HEK293 (cell line): Measurements from ENCODE around the gene AKAP11.

Experiments
- FEZF1 ChIP-seq: fragments of 450-650 bp; formaldehyde crosslinking; IDR thresholded peaks from 2 replicates; pipeline ENCODE4 v1.5.1; 2016; ENCODE audit warnings: missing biosample characterization, missing genetic modification characterization
- HIC1 ChIP-seq: fragments of 450-650 bp; formaldehyde crosslinking; IDR thresholded peaks from 2 replicates; pipeline ENCODE4 v1.5.1; 2016; ENCODE audit warnings: missing biosample characterization, missing genetic modification characterization
- KLF17 ChIP-seq: fragments of 450-650 bp; formaldehyde crosslinking; IDR thresholded peaks from 2 replicates; pipeline ENCODE4 v1.5.1; 2016; ENCODE audit warnings: missing biosample characterization, missing genetic modification characterization
- MZF1 ChIP-seq: fragments of 450-650 bp; formaldehyde crosslinking; IDR thresholded peaks from 2 replicates; pipeline ENCODE4 v1.5.1; 2017; ENCODE audit warnings: missing biosample characterization, missing genetic modification characterization, borderline replicate concordance
- PATZ1 ChIP-seq: fragments of 450-650 bp; formaldehyde crosslinking; IDR thresholded peaks from 2 replicates; pipeline ENCODE4 v1.5.1; 2016; ENCODE audit warnings: missing biosample characterization, missing genetic modification characterization
- ZBTB6 ChIP-seq: fragments of 450-650 bp; formaldehyde crosslinking; IDR thresholded peaks from 2 replicates; pipeline ENCODE4 v1.5.1; 2017; ENCODE audit warnings: missing biosample characterization, missing genetic modification characterization
- ZFP41 ChIP-seq: fragments of 450-650 bp; formaldehyde crosslinking; IDR thresholded peaks from 2 replicates; pipeline ENCODE4 v1.5.1; 2016; ENCODE audit warnings: missing biosample characterization, missing genetic modification characterization, borderline replicate concordance
- ZNF2 ChIP-seq: fragments of 450-650 bp; formaldehyde crosslinking; IDR thresholded peaks from 2 replicates; pipeline ENCODE4 v1.5.1; 2016; ENCODE audit warnings: missing biosample characterization, missing genetic modification characterization
- ZNF214 ChIP-seq: fragments of 450-650 bp; formaldehyde crosslinking; IDR thresholded peaks from 2 replicates; pipeline ENCODE4 v1.5.1; 2017; ENCODE audit warnings: missing biosample characterization, mild to moderate bottlenecking, missing genetic modification characterization, borderline replicate concordance
- ZNF26 ChIP-seq: fragments of 450-650 bp; formaldehyde crosslinking; IDR thresholded peaks from 2 replicates; pipeline ENCODE4 v1.5.1; 2016; ENCODE audit warnings: missing biosample characterization, missing genetic modification characterization
- ZNF335 ChIP-seq: fragments of 450-650 bp; formaldehyde crosslinking; conservative IDR thresholded peaks from 2 replicates; pipeline ENCODE4 v1.5.1; 2016; ENCODE audit warnings: missing biosample characterization, missing genetic modification characterization
- ZNF341 ChIP-seq: fragments of 450-650 bp; formaldehyde crosslinking; IDR thresholded peaks from 2 replicates; pipeline ENCODE4; 2016; ENCODE audit warnings: low read depth, missing biosample characterization, missing genetic modification characterization
- ZNF449 ChIP-seq: fragments of 450-650 bp; formaldehyde crosslinking; IDR thresholded peaks from 2 replicates; pipeline ENCODE4 v1.5.1; 2017; ENCODE audit warnings: missing biosample characterization, mild to moderate bottlenecking, missing genetic modification characterization, moderate library complexity
- ZNF48 ChIP-seq: fragments of 450-650 bp; formaldehyde crosslinking; IDR thresholded peaks from 2 replicates; pipeline ENCODE4 v1.5.1; 2016; ENCODE audit warnings: missing biosample characterization, missing genetic modification characterization
- ZNF530 ChIP-seq: fragments of 450-650 bp; formaldehyde crosslinking; IDR thresholded peaks from 2 replicates; pipeline ENCODE4 v1.5.1; 2016; ENCODE audit warnings: low read depth, missing biosample characterization, missing genetic modification characterization
- ZNF558 ChIP-seq: fragments of 450-650 bp; formaldehyde crosslinking; IDR thresholded peaks from 2 replicates; pipeline ENCODE4 v1.5.1; 2016; ENCODE audit warnings: missing biosample characterization, missing genetic modification characterization
- ZNF561 ChIP-seq: fragments of 450-650 bp; IDR thresholded peaks from 2 replicates; pipeline ENCODE4 v1.5.1; 2018; ENCODE audit warnings: missing biosample characterization, missing genetic modification characterization, borderline replicate concordance
- ZNF596 ChIP-seq: fragments of 450-650 bp; IDR thresholded peaks from 2 replicates; pipeline ENCODE4 v1.5.0; 2018; ENCODE audit warnings: missing biosample characterization, mild to moderate bottlenecking, missing genetic modification characterization, moderate library complexity
- ZNF624 ChIP-seq: fragments of 450-650 bp; formaldehyde crosslinking; IDR thresholded peaks from 2 replicates; pipeline ENCODE4 v1.5.1; 2017; ENCODE audit warnings: missing biosample characterization, missing genetic modification characterization
- ZNF658 ChIP-seq: fragments of 450-650 bp; formaldehyde crosslinking; IDR thresholded peaks from 2 replicates; pipeline ENCODE4; 2016; ENCODE audit warnings: missing biosample characterization, missing genetic modification characterization
- ZNF701 ChIP-seq: fragments of 450-650 bp; formaldehyde crosslinking; IDR thresholded peaks from 2 replicates; pipeline ENCODE4 v1.5.1; 2016; ENCODE audit warnings: missing biosample characterization, missing genetic modification characterization
- ZNF768 ChIP-seq: fragments of 450-650 bp; formaldehyde crosslinking; IDR thresholded peaks from 2 replicates; pipeline ENCODE4 v1.5.1; 2018; ENCODE audit warnings: missing biosample characterization, mild to moderate bottlenecking, missing genetic modification characterization
- ZNF791 ChIP-seq: fragments of 450-650 bp; formaldehyde crosslinking; IDR thresholded peaks from 2 replicates; pipeline ENCODE4 v1.5.1; 2016; ENCODE audit warnings: missing biosample characterization, missing genetic modification characterization
- ZNF792 ChIP-seq: fragments of 450-650 bp; formaldehyde crosslinking; IDR thresholded peaks from 2 replicates; pipeline ENCODE4 v1.5.1; 2016; ENCODE audit warnings: missing biosample characterization, missing genetic modification characterization
- ZSCAN30 ChIP-seq: fragments of 450-650 bp; IDR thresholded peaks from 2 replicates; pipeline ENCODE4 v1.5.1; 2018; ENCODE audit warnings: missing biosample characterization, mild to moderate bottlenecking, missing genetic modification characterization, moderate library complexity
- ZXDB ChIP-seq: fragments of 450-650 bp; formaldehyde crosslinking; IDR thresholded peaks from 2 replicates; pipeline ENCODE4 v1.5.1; 2016; ENCODE audit warnings: missing biosample characterization, missing genetic modification characterization
- TF ChIP-seq, protein P1 (sequence below): fragments of 450-650 bp; IDR thresholded peaks from 2 replicates; pipeline ENCODE4 v1.5.1; 2018; ENCODE audit warnings: missing biosample characterization, mild to moderate bottlenecking, missing genetic modification characterization
- TF ChIP-seq, protein P2 (sequence below): fragments of 450-650 bp; formaldehyde crosslinking; IDR thresholded peaks from 2 replicates; pipeline ENCODE4 v1.5.1; 2016; ENCODE audit warnings: missing biosample characterization, missing genetic modification characterization

AKAP11 gene

DNA sequence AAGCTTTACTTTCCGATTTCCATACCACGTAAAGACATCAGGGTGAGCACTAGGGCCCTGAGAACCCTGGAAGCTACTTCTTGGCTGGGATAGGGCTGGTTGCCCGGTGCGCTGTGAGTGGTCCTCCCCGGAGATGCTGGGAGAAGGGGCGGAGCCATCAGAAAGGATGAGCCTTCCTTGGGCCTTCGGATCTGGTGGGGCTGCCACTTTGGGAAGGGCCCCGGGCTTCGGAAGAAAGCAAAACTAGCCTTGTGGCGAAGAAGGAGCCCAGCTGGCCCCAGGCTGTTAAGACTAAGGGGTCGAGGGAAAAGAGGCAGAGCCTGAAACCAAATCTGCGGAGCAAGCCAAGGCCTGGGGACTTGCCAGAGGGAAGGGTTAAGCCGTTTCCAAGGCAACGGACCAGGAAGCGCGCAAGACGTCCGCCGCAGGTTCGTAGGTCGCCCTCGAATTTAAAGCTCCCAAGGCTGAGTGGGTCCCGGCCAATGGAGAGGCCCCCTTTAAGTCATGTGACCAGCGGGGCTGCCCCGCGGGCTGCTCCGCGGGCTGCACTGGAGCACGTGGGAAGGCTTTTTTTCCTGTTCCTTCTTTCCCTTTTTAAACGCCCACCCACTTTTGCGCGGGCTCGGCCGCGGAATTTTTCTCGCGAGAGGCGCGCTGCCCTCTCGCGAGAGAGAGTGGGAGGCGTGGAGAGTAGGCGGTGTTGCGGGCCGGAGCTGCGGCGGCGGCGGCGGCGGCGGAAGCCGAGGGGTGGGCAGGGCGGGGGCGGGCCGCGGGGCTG is 426 bp upstream of the AKAP11 start (continued):
- 0 out of 2 replicates have a peak, but pooled peaks have one; percentile 8 for TF ChIP-seq KLF17
- TF ChIP-seq ZFP41 = no peak
- TF ChIP-seq ZNF792 = no peak
- TF ChIP-seq ZXDB (tag by site-specific recombination) = peak; percentile 97
- TF ChIP-seq FEZF1 = no peak
- TF ChIP-seq ZNF624 (tag by site-specific recombination) = no peak
- TF ChIP-seq, protein P1, sequence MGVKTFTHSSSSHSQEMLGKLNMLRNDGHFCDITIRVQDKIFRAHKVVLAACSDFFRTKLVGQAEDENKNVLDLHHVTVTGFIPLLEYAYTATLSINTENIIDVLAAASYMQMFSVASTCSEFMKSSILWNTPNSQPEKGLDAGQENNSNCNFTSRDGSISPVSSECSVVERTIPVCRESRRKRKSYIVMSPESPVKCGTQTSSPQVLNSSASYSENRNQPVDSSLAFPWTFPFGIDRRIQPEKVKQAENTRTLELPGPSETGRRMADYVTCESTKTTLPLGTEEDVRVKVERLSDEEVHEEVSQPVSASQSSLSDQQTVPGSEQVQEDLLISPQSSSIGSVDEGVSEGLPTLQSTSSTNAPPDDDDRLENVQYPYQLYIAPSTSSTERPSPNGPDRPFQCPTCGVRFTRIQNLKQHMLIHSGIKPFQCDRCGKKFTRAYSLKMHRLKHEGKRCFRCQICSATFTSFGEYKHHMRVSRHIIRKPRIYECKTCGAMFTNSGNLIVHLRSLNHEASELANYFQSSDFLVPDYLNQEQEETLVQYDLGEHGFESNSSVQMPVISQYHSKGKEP = peak; percentile 92
- no peak for TF ChIP-seq MZF1 (tag by site-specific recombination)
- no peak for TF ChIP-seq ZNF48 (tag by site-specific recombination)
- TF ChIP-seq ZNF558 (tag by site-specific recombination) = no peak; the same call in 1 of the 2 replicates
- peak; percentile 66; the same call in 1 of the 2 replicates for TF ChIP-seq ZNF449 (tag by site-specific recombination)
- TF ChIP-seq ZBTB6 (tag by site-specific recombination) = no peak
- no peak for TF ChIP-seq ZNF596
- peak; percentile 62 for TF ChIP-seq ZNF341 (tag by site-specific recombination)
- no peak for TF ChIP-seq ZNF26
- no peak for TF ChIP-seq HIC1 (tag by site-specific recombination)
- no peak for TF ChIP-seq ZNF768 (tag by site-specific recombination)
- no peak for TF ChIP-seq ZNF530 (tag by site-specific recombination)
- TF ChIP-seq ZNF658 (tag by site-specific recombination) = no peak
- TF ChIP-seq, protein P2, sequence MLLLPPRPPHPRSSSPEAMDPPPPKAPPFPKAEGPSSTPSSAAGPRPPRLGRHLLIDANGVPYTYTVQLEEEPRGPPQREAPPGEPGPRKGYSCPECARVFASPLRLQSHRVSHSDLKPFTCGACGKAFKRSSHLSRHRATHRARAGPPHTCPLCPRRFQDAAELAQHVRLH (tag by site-specific recombination) = no peak
- TF ChIP-seq ZNF2 (tag by site-specific recombination) = peak; percentile 65
- no peak for TF ChIP-seq ZSCAN30 (tag by site-specific recombination)
- peak; percentile 58 for TF ChIP-seq ZNF561 (tag by site-specific recombination)
- no peak for TF ChIP-seq ZNF214 (tag by site-specific recombination)
- TF ChIP-seq ZNF701 (tag by site-specific recombination) = no peak
- TF ChIP-seq PATZ1 (tag by site-specific recombination) = no peak; the same call in 1 of the 2 replicates
- peak; percentile 81 for TF ChIP-seq ZNF335 (tag by site-specific recombination)
- TF ChIP-seq ZNF791 (tag by site-specific recombination) = no peak
